Fibroblast of the aortic adventitia (primary cell): ENCODE results near the gene CTSZ. TPM values are rescaled to one million over a fixed set of nuclear protein-coding genes. Genes with fewer than 3 reads are reported as not detected.
"Not testable (repeated sequence)": the region's sequence is repeated elsewhere in the genome, so short reads cannot be mapped to it uniquely, and the experiment has no call there.

ENCODE experiments used
- DNase-seq: peaks from one replicate; pipeline ENCODE4 v3.0.0-alpha.2; 2010; ENCODE audit warnings: low read depth
- H3K4me3 ChIP-seq: 2 replicates; pipeline ENCODE4 v1.5.1; 2011; ENCODE audit warnings: low read depth, mild to moderate bottlenecking, control low read depth, low read length, moderate library complexity
- CTCF ChIP-seq: IDR thresholded peaks from 2 replicates; pipeline ENCODE4 v1.5.1; 2011; ENCODE audit warnings: mild to moderate bottlenecking, low read length, control low read depth, inconsistent platforms; ENCODE audit not compliant: insufficient read depth
- total RNA-seq: library from RNA; depleted of rRNA; stranded (reverse); fragments of >200 nt; gene quantifications from 2 replicates; pipeline ENCODE4 v1.2.3, GENCODE V29; 2012; ENCODE audit warnings: low replicate concordance

The CTSZ gene
- total RNA-seq, 1 donor: 51.0 TPM

GRCh38 chr20:59013959-59014608 lies 7.0 kb upstream of the CTSZ start:
- no peak overlapping the region for H3K4me3 ChIP-seq
- peak; percentile 58 for DNase-seq

GRCh38 chr20:59013031-59013951 lies 6.2 kb upstream of the CTSZ start:
- no peak for DNase-seq
- TF ChIP-seq CTCF: no peak
- no peak overlapping the region for H3K4me3 ChIP-seq

More at GRCh38 chr20:59013959-59014608, 7.0 kb upstream of the CTSZ start:
- no peak for TF ChIP-seq CTCF

GRCh38 chr20:59011874-59012157 lies 4.8 kb upstream of the CTSZ start:
- not testable (repeated sequence) for H3K4me3 ChIP-seq, DNase-seq

- DNase-seq: peak; percentile 70
- no peak for TF ChIP-seq CTCF
- H3K4me3 ChIP-seq: no peak overlapping the region
Observed at GRCh38 chr20:59010995-59011873, 4.2 kb upstream of the CTSZ start.

- no peak overlapping the region for H3K4me3 ChIP-seq
- no peak for DNase-seq
- no peak for TF ChIP-seq CTCF
Observed at GRCh38 chr20:59010321-59010994, 3.4 kb upstream of the CTSZ start.

- H3K4me3 ChIP-seq: no peak overlapping the region
- no peak for TF ChIP-seq CTCF
- DNase-seq: no peak
Observed at GRCh38 chr20:59008715-59009336, 1.8 kb upstream of the CTSZ start.
